Heart right ventricle (tissue), 16 donors: ENCODE measurements around the gene ODF4. TPM values are rescaled to one million over a fixed set of nuclear protein-coding genes. Genes with fewer than 3 reads are reported as not detected.

Source experiments
- ATAC-seq, 8 donors: fragments of 200-7000 bp; cut with Tn5 transposase; one replicate each; pipeline ENCODE4 v1.9.1; 2020; ENCODE audit warnings: mild to moderate bottlenecking in 8 of 8, moderate library complexity in 8 of 8, moderate number of reproducible peaks in 1 of 8
- DNase-seq, 2 donors: peaks; one replicate each; pipeline ENCODE4 v3.0.0-alpha.2; 2020
- H3K27ac ChIP-seq, 10 donors: fragments of 200-600 bp; sonication (generic) in 2 of 10; one replicate each; pipeline versions ENCODE4 v1.5.0 to v1.8.0; 2020 to 2022; ENCODE audit warnings: mild to moderate bottlenecking in 3 of 10
- H3K27me3 ChIP-seq, 7 donors: fragments of 200-600 bp; one replicate each; pipeline ENCODE4 v1.8.0; 2021 to 2022; ENCODE audit warnings: mild to moderate bottlenecking in 2 of 7
- H3K36me3 ChIP-seq, 9 donors: fragments of 200-600 bp; sonication (generic) in 1 of 9; one replicate each; pipeline versions ENCODE4 v1.5.0 to v1.8.0; 2020 to 2022; ENCODE audit warnings: mild to moderate bottlenecking in 2 of 9
- H3K4me1 ChIP-seq, 9 donors: fragments of 200-600 bp; sonication (generic) in 1 of 9; one replicate each; pipeline versions ENCODE4 v1.5.0 to v1.8.0; 2020 to 2022; ENCODE audit warnings: mild to moderate bottlenecking in 4 of 9
- H3K4me3 ChIP-seq, 10 donors: fragments of 200-600 bp; sonication (generic) in 2 of 10; one replicate each; pipeline versions ENCODE4 v1.5.0 to v1.8.0; 2020 to 2022; ENCODE audit warnings: mild to moderate bottlenecking in 7 of 10, moderate library complexity in 2 of 10
- H3K9me3 ChIP-seq, 11 donors: fragments of 200-600 bp in 10 of 11; sonication (generic) in 2 of 11; one replicate each; pipeline versions ENCODE4 v1.5.0 to v1.8.0; 2013 to 2022; ENCODE audit warnings: mild to moderate bottlenecking in 2 of 11, control low read depth in 1 of 11, moderate library complexity in 1 of 11
- WGBS, 2 donors: extraction: QIAGEN DNeasy Blood & Tissue Kit; methylation state at CpG; one replicate each; pipeline ENCODE4 v1.1.7; 2013; ENCODE audit warnings: inconsistent platforms in 1 of 2; 5-methylcytosine and 5-hydroxymethylcytosine counted together
- intact Hi-C, 10 donors: fragments of 100-400 bp; cut with DNase I; formaldehyde crosslinking; loops; one replicate each; pipeline versions ENCODE4 v1.11.1 to v1.14.2; 2022
- polyA plus RNA-seq, 2 donors: library from polyadenylated mRNA; stranded (reverse); fragments of 200-250 nt; gene quantifications; one replicate each; pipeline ENCODE4 v1.2.3, GENCODE V29; 2013
- total RNA-seq, 10 donors: library from RNA; stranded (reverse); fragmentation: NEBNext Ultra II Directional in 3 of 10; extraction: Animal tissue kit (Norgen Biotek cat#: 25700) in 3 of 10; gene quantifications; one replicate each; pipeline versions ENCODE4 v1.2.1 to v1.2.4, GENCODE V29; 2021 to 2023
- TF ChIP-seq, protein P1 (sequence below), 9 donors: fragments of 200-600 bp; sonication (generic) in 2 of 9; IDR thresholded peaks; one replicate each; pipeline versions ENCODE4 v1.5.0 to v1.8.0; 2021 to 2022; ENCODE audit warnings: antibody characterized with exemption in 9 of 9, mild to moderate bottlenecking in 5 of 9, moderate library complexity in 1 of 9
- donor health status: Arrhythmogenic right ventricular cardiomyopathy.
- donor health status: ischemic (EF 13 %, LVEDD 7.1; RV severe dilation, severe dysfunction).
- donor health status: healthy with polysubstance abuse.
- donor health status: DM: no; HTN: yes; CAD: no.
- donor health status: DM: no; HTN: no; CAD: no.
- donor health status: ischemic (EF 25% LVEDD 6.9; RV normal size, moderate dysfunction).
- donor health status: ischemic (EF 25% LVEDD 5.7; RV mildly dilated, moderate dysfunction).
- donor health status: healthy.
- donor health status: DM: yes; HTN: yes; CAD: no.
- donor health status: Ischemic cardiomyopathy.
- donor health status: ischemic (EF 35%, LVEDD 5.7; RV mildly dilated, moderate dysfunction).
- donor health status: nonischemic (EF 11% LVEDD 7.7; RV severe dilation, severe dysfunction).
- donor health status: DM: yes; HTN: yes; CAD: no.
- donor health status: PGD.
- donor health status: ischemic (EF 29% LVEDD 5.4; RV normal size, mild dysfunction).
- donor health status: nonischemic (EF 23%, LVEDD 6.1; RV moderate dilation, normal function).

ODF4 gene
- total and polyA plus RNA-seq, 12 donors: not detected

GRCh38 chr17:8350339-8350738 is 10.7 kb downstream of the ODF4 start:
- intact Hi-C loops: no loop called here
- Histone ChIP-seq H3K4me3 (no peak overlapping the region), H3K27me3 (peaks cover 0 to 27% (median 3%) of the 10 kb centered on the region in 7 donors), H3K27ac (no peak overlapping the region), H3K36me3 (no peaks in the 10 kb centered on the region), H3K9me3 (no peaks in the 10 kb centered on the region), H3K4me1 (peaks cover 0 to 17% (median 0%) of the 10 kb centered on the region in 9 donors)
- TF ChIP-seq, protein P1, sequence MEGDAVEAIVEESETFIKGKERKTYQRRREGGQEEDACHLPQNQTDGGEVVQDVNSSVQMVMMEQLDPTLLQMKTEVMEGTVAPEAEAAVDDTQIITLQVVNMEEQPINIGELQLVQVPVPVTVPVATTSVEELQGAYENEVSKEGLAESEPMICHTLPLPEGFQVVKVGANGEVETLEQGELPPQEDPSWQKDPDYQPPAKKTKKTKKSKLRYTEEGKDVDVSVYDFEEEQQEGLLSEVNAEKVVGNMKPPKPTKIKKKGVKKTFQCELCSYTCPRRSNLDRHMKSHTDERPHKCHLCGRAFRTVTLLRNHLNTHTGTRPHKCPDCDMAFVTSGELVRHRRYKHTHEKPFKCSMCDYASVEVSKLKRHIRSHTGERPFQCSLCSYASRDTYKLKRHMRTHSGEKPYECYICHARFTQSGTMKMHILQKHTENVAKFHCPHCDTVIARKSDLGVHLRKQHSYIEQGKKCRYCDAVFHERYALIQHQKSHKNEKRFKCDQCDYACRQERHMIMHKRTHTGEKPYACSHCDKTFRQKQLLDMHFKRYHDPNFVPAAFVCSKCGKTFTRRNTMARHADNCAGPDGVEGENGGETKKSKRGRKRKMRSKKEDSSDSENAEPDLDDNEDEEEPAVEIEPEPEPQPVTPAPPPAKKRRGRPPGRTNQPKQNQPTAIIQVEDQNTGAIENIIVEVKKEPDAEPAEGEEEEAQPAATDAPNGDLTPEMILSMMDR (IDR thresholded peaks at IDR 0.05): no peak
- peak in 2 of 8 donors; percentile 38 to 63 for ATAC-seq
- 68 to 74% methylated on average over 7 of the region's 7 CpGs for WGBS, 2 donors
- DNase-seq: no peak

DNA sequence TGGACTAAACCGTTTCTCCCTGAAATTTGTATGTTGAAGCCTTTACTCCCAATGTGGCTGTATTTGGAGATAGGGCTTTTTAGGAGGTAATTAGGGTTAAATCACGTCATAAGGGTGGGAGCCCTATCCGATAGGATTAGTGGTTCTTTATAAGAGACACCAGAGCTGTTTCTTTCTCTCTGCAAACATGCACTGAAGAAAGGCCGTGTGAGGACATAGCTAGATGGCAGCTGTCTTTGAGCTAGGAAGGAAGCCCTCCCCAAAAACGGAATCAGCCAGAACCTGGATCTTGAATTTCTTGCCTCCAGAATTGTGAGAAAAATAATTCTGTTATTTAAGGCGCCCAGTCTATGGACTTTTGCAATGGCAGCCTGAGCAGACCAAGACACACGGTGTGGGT is 14.1 kb downstream of the ODF4 start:
- H3K4me1 ChIP-seq: peaks cover 0 to 18% (median under 1%) of the 10 kb centered on the region in 9 donors
- H3K27me3 ChIP-seq: no peaks in the 10 kb centered on the region
- no peaks in the 10 kb centered on the region for H3K36me3 ChIP-seq
- no peaks in the 10 kb centered on the region for H3K9me3 ChIP-seq
- ATAC-seq (peak in 1 of 8 donors; percentile 28), DNase-seq (no peak)
- intact Hi-C loops: no loop called here
- TF ChIP-seq, protein P1 (IDR thresholded peaks at IDR 0.05): no peak
- peak overlapping the region in 4 of 10 donors; percentile 4 to 55 (median 49) for H3K27ac ChIP-seq
- H3K4me3 ChIP-seq: peak overlapping the region in 1 of 10 donors; percentile 0
- 69 to 72% methylated on average over 7 of the region's 7 CpGs for WGBS, 2 donors

DNA sequence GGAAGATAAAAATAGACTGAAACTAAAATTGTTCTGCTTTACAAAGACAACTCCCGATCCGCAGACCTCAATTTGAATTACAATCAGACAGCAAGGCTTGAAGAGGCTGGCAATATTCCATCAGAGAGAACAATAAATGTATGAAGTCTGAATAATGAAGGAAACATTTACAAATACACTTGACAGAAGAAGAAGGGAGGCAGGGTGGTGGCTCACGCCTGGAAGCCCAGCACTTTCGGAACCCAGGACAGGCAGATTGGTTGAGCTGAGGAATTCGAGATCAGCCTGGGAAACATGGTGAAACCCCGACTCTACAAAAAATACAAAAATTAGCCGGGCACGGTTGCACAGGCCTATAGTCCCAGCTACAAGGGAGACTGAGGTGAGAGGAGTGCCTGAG is 14.6 kb downstream of the ODF4 start:
- DNase-seq (no peak), ATAC-seq (peak in 2 of 8 donors; percentile 29 to 35)
- H3K36me3 ChIP-seq: no peaks in the 10 kb centered on the region
- intact Hi-C loops: no loop called here
- WGBS, 2 donors: 56 to 59% methylated on average over 8 of the region's 8 CpGs
- peaks cover 0 to 23% (median 6%) of the 10 kb centered on the region in 9 donors for H3K4me1 ChIP-seq
- no peaks in the 10 kb centered on the region for H3K27me3 ChIP-seq
- H3K4me3 ChIP-seq: peak overlapping the region in 1 of 10 donors; percentile 0
- H3K27ac ChIP-seq: peak overlapping the region in 4 of 10 donors; percentile 4 to 55 (median 49)
- no peaks in the 10 kb centered on the region for H3K9me3 ChIP-seq
- TF ChIP-seq, protein P1 (IDR thresholded peaks at IDR 0.05): no peak

DNA sequence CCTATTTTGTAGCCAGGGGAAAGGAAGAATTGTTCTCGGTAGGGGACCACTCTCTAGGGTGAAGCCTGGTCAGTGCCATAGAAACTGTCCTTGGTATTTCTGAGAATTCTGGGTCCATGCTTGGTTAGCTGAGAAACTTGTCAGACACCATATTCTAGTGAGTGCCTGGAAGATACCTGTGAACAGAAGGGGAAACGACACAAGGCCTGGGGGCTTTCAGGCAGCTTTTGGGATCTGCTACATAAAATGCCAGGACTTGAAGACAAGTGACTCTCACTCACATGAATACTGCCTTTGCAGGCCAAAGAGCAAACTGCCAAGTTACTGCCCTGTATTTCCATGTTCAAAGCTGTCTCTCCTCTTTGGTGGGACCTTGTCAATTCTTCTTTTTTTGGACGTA is 18.3 kb downstream of the ODF4 start:
- ATAC-seq (no peak), DNase-seq (no peak)
- WGBS, 2 donors: 79 to 93% methylated on average over 3 of the region's 3 CpGs
- intact Hi-C loops: loop anchor here in 1 of 10 donors (5.0 kb wide), 1 partner anchor 46 kb away; the partner anchor contains the start of gene ARHGEF15
- H3K27ac ChIP-seq: peak overlapping the region in 1 of 10 donors; percentile 49
- TF ChIP-seq, protein P1 (IDR thresholded peaks at IDR 0.05): no peak
- no peaks in the 10 kb centered on the region for H3K27me3 ChIP-seq
- H3K9me3 ChIP-seq: no peaks in the 10 kb centered on the region
- no peaks in the 10 kb centered on the region for H3K36me3 ChIP-seq
- peaks cover 0 to 57% (median 41%) of the 10 kb centered on the region in 9 donors for H3K4me1 ChIP-seq
- H3K4me3 ChIP-seq: no peak overlapping the region
